Measurements from ENCODE around the gene CENPT. TPM values are rescaled to one million over a fixed set of nuclear protein-coding genes. Genes with fewer than 3 reads are reported as not detected.

Gene CENPT
- total RNA-seq, 1 donor from 2014 or later = 80.6 TPM

Other genes with a start within 250 kb of the CENPT start
- gene CARMIL2, start 202.5 kb downstream of the CENPT start, total RNA-seq = 11.8 and 14.2 TPM in 2 replicates
- 32.7 and 34.7 TPM in 2 replicates for gene ACD, start 187.4 kb downstream of the CENPT start, total RNA-seq
- 5.6 and 6.4 TPM in 2 replicates for gene PARD6A, start 186.7 kb downstream of the CENPT start, total RNA-seq
- gene ENKD1, start 180.9 kb downstream of the CENPT start, total RNA-seq = 25.1 and 26.1 TPM in 2 replicates
- gene C16orf86, start 180.9 kb downstream of the CENPT start, total RNA-seq = 2.5 and 2.6 TPM in 2 replicates
- 38.8 and 40.7 TPM in 2 replicates for gene GFOD2, start 128.4 kb downstream of the CENPT start, total RNA-seq
- 33.5 and 34.1 TPM in 2 replicates for gene RANBP10, start 41.1 kb downstream of the CENPT start, total RNA-seq
- gene TSNAXIP1, start 40.8 kb downstream of the CENPT start, total RNA-seq = 12.3 and 14.5 TPM in 2 replicates
- 28.6 and 32.0 TPM in 2 replicates for gene THAP11, start 5.4 kb downstream of the CENPT start, total RNA-seq
- gene NUTF2, start 760 bp downstream of the CENPT start, total RNA-seq = 167 and 177 TPM in 2 replicates
- 96.8 and 110 TPM in 2 replicates for gene EDC4, start 25.4 kb upstream of the CENPT start, total RNA-seq
- gene NRN1L, start 37.2 kb upstream of the CENPT start, total RNA-seq = not detected in 2 replicates
- gene PSKH1, start 45.6 kb upstream of the CENPT start, total RNA-seq = 42.8 and 45.0 TPM in 2 replicates
- gene CTRL, start 84.2 kb upstream of the CENPT start, total RNA-seq = 0.57 and 2.2 TPM in 2 replicates
- gene PSMB10, start 89.2 kb upstream of the CENPT start, total RNA-seq = 9.8 and 10.6 TPM in 2 replicates
- gene LCAT, start 96.4 kb upstream of the CENPT start, total RNA-seq = 31.9 and 32.1 TPM in 2 replicates
- gene SLC12A4, start 120.9 kb upstream of the CENPT start, total RNA-seq = 74.3 and 75.6 TPM in 2 replicates
- gene DPEP3, start 132.8 kb upstream of the CENPT start, total RNA-seq = not detected in 2 replicates
- not detected in 2 replicates for gene DPEP2, start 151.8 kb upstream of the CENPT start, total RNA-seq
- not detected in 2 replicates for gene DPEP2NB, start 168.2 kb upstream of the CENPT start, total RNA-seq
- 9.5 and 10.4 TPM in 2 replicates for gene DDX28, start 175.5 kb upstream of the CENPT start, total RNA-seq
- 18.8 and 21.2 TPM in 2 replicates for gene DUS2, start 175.6 kb upstream of the CENPT start, total RNA-seq
- gene NFATC3, start 237.7 kb upstream of the CENPT start, total RNA-seq = 48.7 and 51.8 TPM in 2 replicates